Measurements from ENCODE around the gene ZNF283. TPM values are rescaled to one million over a fixed set of nuclear protein-coding genes. Genes with fewer than 3 reads are reported as not detected.

The ZNF283 gene
- total RNA-seq (26.8 and 33.7 TPM in 2 replicates), polyA plus RNA-seq (9.8 and 22.4 TPM in 2 replicates)

DNA sequence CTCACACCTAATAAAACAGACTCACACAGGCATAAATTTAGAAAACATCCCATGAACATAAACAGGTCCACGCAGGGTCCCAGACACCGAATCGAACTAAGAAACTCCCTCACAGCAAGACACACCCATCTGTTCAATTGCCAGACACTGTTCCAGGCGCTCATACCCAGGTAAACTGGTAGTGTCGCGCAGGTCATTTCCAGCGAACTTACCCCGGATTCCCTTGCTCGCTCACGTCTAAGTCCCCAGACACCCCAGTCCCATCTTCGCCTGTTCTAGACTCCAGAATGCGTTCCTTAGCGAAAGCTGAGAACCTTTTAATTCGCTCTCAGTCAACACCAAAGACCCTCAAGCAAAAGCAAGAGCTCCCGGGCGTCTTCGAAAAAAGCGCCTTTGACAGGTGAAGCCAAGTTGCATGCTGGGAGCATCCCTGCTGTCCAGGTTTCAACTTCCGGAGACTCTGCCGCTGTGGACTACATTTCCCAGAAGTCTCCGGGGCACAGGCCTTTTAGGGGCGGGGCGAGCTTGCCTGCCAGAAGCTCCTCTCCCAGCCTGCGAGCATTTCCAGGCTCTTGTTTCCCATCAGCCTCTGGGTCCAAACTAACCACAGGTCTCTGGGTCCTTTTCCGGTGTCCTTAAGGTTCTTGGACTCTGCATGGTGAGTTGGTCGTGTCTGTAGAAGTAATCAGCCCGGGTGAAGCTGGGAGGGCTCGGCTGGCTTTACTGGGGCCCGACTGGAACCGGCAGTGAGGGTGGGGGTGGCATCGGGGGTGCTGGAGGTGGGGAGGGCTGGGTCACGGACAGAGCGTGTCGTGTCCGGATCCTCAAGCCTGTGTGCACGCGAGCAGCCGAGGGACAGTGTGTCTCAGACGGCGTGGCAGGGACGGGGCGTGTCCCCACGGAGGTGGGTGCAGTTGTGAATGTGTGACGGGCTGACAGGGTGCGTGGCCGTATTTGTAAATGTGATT, at the start of gene ZNF283:
Gene ZNF283 (plus strand): TSS at position 535 of the 968 bp plus-strand sequence. CDS start 6,184 bp downstream, outside the sequence.
- TF ChIP-seq, protein P1, sequence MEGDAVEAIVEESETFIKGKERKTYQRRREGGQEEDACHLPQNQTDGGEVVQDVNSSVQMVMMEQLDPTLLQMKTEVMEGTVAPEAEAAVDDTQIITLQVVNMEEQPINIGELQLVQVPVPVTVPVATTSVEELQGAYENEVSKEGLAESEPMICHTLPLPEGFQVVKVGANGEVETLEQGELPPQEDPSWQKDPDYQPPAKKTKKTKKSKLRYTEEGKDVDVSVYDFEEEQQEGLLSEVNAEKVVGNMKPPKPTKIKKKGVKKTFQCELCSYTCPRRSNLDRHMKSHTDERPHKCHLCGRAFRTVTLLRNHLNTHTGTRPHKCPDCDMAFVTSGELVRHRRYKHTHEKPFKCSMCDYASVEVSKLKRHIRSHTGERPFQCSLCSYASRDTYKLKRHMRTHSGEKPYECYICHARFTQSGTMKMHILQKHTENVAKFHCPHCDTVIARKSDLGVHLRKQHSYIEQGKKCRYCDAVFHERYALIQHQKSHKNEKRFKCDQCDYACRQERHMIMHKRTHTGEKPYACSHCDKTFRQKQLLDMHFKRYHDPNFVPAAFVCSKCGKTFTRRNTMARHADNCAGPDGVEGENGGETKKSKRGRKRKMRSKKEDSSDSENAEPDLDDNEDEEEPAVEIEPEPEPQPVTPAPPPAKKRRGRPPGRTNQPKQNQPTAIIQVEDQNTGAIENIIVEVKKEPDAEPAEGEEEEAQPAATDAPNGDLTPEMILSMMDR (IDR thresholded peaks at IDR 0.05; ENCODE audit: low read depth, low read length), result no peak
- Histone ChIP-seq H3K4me1 (ENCODE audit: low read depth) (no peaks in the 10 kb centered on the region), H3K27me3 (peaks cover 4% of the 10 kb centered on the region), H3K4me3 (peak within 1 kb of the TSS; percentile 47), H3K27ac (peak within 1 kb of the TSS; percentile 46), H3K36me3 (peaks cover 20% of the 10 kb centered on the region), H3K9me3 (ENCODE audit: low read depth) (no peaks in the 10 kb centered on the region)
- peak; percentile 94 to 95 for DNase-seq (ENCODE audit: low read depth in 1 of 2, low spot score in 1 of 2)

DNA sequence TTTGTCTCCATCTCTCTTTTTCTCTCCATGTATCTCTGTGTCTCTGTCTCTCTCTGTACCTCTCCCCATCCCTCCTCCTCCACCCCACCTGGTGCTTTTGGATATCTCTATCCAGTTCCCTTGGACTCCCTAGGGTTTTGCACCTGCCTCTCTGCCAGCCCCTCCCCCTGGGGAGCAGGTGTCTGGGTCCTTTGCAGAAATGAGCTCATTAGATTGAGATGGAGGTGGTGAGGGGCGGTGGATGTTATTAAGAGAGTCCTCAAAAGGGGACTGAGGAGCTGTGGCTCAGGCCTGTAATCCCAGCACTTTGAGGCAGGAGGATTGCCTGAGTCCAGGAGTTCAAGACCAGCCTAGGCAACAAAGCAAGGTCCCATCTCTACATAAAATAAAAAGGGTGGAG, 48.5 kb upstream of the ZNF283 start:
- H3K4me1 ChIP-seq (ENCODE audit: low read depth), result peaks cover 4% of the 10 kb centered on the region
- no peaks in the 10 kb centered on the region for H3K36me3 ChIP-seq
- peaks cover 44% of the 10 kb centered on the region for H3K27me3 ChIP-seq
- H3K27ac ChIP-seq, result no peak overlapping the region
- H3K4me3 ChIP-seq, result no peak overlapping the region
- TF ChIP-seq, protein P1 (IDR thresholded peaks at IDR 0.05; ENCODE audit: low read depth, low read length), result no peak
- H3K9me3 ChIP-seq (ENCODE audit: low read depth), result no peaks in the 10 kb centered on the region
- DNase-seq (ENCODE audit: low read depth in 1 of 2, low spot score in 1 of 2), result no peak

DNA sequence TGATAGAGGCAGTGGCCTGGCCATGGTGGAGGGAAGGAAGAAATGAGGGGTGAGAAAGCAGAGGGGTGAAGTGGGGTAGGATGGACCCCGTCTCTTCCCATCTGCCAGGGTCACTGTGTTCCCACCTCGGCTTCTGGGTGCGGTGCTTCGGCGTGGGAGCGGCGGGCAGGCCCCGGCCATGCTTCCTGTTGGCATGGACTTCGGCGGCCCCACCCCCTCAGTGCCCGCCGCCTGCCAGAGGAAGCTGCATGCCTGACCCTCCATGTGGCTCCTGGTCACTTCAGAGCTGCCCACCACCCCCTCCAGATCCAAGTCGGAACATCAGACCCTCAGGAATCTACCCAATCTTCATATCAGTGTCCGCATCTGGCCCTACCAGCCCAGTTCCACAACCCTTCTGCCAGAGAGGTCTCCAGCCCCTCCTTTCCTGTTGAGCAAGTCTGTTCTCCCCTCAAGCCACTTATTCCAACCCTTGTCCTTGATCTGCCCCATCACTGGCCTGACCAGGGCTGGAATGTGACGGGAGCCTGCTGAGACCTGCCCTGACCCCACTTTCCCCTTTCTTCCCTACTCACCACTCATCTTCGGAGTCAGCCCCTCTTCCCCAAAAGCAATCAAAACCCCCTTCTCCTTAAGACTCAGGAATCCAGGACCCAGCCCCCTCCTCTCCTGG, 47.8 kb upstream of the ZNF283 start:
- Histone ChIP-seq H3K9me3 (ENCODE audit: low read depth) (no peaks in the 10 kb centered on the region), H3K27ac (no peak overlapping the region), H3K4me3 (no peak overlapping the region), H3K27me3 (peaks cover 38% of the 10 kb centered on the region), H3K36me3 (no peaks in the 10 kb centered on the region), H3K4me1 (ENCODE audit: low read depth) (peaks cover 4% of the 10 kb centered on the region)
- TF ChIP-seq, protein P1 (IDR thresholded peaks at IDR 0.05; ENCODE audit: low read depth, low read length), result no peak
- DNase-seq (ENCODE audit: low read depth in 1 of 2, low spot score in 1 of 2), result no peak

DNA sequence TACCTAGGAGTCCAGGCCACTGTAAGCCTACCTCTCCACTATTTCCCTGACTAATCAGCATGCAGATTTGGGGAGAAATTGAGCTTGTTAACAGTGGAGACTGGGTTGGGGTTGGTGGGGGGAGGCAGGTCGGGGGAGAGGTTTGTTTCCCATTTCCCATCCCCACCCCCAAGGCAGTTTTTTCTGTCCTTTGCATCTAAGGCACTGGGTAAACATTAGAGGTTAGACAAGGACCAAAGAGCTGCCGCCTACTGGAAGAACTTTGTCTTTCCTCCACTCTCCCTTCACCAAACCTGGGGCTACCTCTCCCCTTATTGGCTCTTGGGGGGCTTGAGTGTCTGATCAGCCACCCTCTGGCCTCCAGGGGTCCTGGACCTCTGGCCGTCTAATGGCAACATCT, 47.3 kb upstream of the ZNF283 start:
- H3K27me3 ChIP-seq, result peaks cover 35% of the 10 kb centered on the region

More for the DNA sequence above, 47.3 kb upstream of the ZNF283 start:
- DNase-seq (ENCODE audit: low read depth in 1 of 2, low spot score in 1 of 2), result no peak
- H3K9me3 ChIP-seq (ENCODE audit: low read depth), result no peaks in the 10 kb centered on the region
- H3K27ac ChIP-seq, result no peak overlapping the region
- TF ChIP-seq, protein P1 (IDR thresholded peaks at IDR 0.05; ENCODE audit: low read depth, low read length), result peak; percentile 5
- no peak overlapping the region for H3K4me3 ChIP-seq
- no peaks in the 10 kb centered on the region for H3K36me3 ChIP-seq
- peaks cover 2% of the 10 kb centered on the region for H3K4me1 ChIP-seq (ENCODE audit: low read depth)

Data from cardiac muscle cell (in vitro differentiated cells and primary cell).